ENCODE data around the gene MRPL43.

DNA sequence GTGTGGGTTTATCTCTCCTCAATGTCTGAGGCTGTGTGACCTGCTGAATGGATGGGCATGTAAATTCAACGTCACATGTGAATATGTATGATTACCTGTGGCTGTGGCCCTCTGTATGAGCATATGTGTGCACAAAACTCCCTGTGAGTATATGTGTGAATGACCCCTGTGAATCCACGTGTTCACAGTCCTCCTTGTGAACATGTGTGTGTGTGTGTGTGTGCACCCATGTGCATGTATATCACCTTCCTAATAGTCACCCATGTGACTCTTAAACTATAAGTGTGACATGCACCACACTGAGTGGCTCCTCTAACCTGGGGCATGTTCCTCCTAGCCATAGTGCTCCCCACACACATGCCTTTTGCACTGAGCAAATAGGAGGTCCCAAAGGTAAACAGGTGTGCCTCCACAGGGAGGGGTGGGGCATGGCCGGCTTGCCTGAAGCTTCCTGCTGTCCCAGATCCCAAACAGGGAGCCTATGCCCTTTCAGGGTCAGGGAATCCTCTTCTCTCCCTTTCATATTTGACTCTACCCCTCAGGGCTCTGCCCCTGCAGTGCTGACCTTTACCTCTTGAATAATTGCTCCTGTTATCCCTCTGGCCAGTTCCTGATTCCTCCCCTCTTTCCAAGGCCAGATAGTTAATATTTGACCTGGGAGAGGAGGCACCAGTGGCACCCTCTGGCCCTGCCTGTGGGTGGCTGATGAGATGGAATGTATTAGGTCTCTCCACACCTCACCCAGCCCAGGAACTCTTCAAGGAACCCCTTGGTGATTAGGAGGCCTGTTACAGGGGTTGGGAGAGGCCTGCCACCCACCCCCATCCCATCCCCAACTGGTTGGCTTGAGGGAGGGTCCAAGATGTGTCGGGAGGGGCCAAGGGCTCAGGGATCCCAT, 16.1 kb downstream of the MRPL43 start:
- TF ChIP-seq, protein P1, sequence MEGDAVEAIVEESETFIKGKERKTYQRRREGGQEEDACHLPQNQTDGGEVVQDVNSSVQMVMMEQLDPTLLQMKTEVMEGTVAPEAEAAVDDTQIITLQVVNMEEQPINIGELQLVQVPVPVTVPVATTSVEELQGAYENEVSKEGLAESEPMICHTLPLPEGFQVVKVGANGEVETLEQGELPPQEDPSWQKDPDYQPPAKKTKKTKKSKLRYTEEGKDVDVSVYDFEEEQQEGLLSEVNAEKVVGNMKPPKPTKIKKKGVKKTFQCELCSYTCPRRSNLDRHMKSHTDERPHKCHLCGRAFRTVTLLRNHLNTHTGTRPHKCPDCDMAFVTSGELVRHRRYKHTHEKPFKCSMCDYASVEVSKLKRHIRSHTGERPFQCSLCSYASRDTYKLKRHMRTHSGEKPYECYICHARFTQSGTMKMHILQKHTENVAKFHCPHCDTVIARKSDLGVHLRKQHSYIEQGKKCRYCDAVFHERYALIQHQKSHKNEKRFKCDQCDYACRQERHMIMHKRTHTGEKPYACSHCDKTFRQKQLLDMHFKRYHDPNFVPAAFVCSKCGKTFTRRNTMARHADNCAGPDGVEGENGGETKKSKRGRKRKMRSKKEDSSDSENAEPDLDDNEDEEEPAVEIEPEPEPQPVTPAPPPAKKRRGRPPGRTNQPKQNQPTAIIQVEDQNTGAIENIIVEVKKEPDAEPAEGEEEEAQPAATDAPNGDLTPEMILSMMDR (IDR thresholded peaks at IDR 0.05; ENCODE audit: poor library complexity), result no peak
- TF ChIP-seq EZH2 (IDR thresholded peaks at IDR 0.05; ENCODE audit: borderline replicate concordance), result no peak

Data from hepatocyte (in vitro differentiated cells).